ENCODE measurements around the gene PARD3B.

Gene PARD3B

DNA sequence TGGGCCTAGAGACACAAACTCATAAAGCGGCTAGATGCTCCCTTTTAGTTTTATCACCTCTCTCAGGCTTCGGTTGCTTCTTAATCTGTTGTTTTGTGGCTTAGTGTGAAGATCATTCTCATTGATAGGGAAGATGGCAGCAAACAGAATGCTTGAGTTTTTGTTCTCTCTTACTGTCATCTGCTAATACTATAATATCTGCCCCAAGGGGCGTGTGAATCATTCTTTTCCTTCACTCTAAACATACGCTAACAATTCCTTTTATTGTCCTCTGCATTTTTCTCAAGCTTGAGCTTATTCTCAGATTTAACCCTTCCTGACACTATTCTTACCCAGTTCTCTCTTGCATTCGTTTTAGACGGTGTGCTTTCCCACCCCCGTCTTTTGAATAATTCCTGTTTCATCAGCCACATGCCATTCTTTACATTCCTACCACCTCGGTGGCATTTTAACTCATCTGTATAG lies 813.1 kb downstream of the PARD3B start:
- Histone ChIP-seq H3K27me3 (ENCODE audit: insufficient read depth, poor library complexity, severe bottlenecking) (no peaks in the 10 kb centered on the region), H3K4me3 (replicated peaks; ENCODE audit: insufficient read depth, low read length) (no peak overlapping the region), H3K27ac (replicated peaks) (no peak overlapping the region)
- no peak for DNase-seq (ENCODE audit: low read depth in 1 of 2, low spot score in 1 of 2)
- no peak for TF ChIP-seq GABPA (IDR thresholded peaks at IDR 0.05; ENCODE audit: low read depth)
- TF ChIP-seq, protein P1, sequence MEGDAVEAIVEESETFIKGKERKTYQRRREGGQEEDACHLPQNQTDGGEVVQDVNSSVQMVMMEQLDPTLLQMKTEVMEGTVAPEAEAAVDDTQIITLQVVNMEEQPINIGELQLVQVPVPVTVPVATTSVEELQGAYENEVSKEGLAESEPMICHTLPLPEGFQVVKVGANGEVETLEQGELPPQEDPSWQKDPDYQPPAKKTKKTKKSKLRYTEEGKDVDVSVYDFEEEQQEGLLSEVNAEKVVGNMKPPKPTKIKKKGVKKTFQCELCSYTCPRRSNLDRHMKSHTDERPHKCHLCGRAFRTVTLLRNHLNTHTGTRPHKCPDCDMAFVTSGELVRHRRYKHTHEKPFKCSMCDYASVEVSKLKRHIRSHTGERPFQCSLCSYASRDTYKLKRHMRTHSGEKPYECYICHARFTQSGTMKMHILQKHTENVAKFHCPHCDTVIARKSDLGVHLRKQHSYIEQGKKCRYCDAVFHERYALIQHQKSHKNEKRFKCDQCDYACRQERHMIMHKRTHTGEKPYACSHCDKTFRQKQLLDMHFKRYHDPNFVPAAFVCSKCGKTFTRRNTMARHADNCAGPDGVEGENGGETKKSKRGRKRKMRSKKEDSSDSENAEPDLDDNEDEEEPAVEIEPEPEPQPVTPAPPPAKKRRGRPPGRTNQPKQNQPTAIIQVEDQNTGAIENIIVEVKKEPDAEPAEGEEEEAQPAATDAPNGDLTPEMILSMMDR (IDR thresholded peaks at IDR 0.05; ENCODE audit: insufficient read depth, low read length) = no peak

DNA sequence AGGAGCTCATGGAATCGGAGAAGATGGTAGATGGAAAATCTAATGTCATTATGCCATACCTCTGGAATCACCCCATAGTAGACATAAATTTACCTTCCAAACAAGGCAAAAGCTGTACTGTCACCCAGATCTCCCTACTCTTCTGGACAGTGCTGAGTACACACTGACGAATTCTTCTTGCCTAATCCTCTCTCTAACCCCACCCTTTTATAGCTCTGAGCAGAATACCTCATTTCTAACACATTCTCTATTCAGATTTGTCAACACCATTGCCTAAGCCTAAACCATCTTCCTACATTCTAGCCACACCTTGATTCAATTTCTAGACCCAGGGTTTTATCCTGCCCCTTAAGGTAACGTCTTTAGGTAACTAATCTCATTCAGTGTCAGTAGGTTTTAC lies 816.0 kb downstream of the PARD3B start:
- Histone ChIP-seq H3K27me3 (ENCODE audit: insufficient read depth, poor library complexity, severe bottlenecking) (no peaks in the 10 kb centered on the region), H3K27ac (replicated peaks) (no peak overlapping the region), H3K4me3 (replicated peaks; ENCODE audit: insufficient read depth, low read length) (no peak overlapping the region)
- TF ChIP-seq GABPA (IDR thresholded peaks at IDR 0.05; ENCODE audit: low read depth) (no peak), POLR2AphosphoS5 (IDR thresholded peaks at IDR 0.05; ENCODE audit: low read depth) (no peak), SPI1 (IDR thresholded peaks at IDR 0.05; ENCODE audit: borderline replicate concordance, low read depth) (no peak)
- TF ChIP-seq, protein P2, sequence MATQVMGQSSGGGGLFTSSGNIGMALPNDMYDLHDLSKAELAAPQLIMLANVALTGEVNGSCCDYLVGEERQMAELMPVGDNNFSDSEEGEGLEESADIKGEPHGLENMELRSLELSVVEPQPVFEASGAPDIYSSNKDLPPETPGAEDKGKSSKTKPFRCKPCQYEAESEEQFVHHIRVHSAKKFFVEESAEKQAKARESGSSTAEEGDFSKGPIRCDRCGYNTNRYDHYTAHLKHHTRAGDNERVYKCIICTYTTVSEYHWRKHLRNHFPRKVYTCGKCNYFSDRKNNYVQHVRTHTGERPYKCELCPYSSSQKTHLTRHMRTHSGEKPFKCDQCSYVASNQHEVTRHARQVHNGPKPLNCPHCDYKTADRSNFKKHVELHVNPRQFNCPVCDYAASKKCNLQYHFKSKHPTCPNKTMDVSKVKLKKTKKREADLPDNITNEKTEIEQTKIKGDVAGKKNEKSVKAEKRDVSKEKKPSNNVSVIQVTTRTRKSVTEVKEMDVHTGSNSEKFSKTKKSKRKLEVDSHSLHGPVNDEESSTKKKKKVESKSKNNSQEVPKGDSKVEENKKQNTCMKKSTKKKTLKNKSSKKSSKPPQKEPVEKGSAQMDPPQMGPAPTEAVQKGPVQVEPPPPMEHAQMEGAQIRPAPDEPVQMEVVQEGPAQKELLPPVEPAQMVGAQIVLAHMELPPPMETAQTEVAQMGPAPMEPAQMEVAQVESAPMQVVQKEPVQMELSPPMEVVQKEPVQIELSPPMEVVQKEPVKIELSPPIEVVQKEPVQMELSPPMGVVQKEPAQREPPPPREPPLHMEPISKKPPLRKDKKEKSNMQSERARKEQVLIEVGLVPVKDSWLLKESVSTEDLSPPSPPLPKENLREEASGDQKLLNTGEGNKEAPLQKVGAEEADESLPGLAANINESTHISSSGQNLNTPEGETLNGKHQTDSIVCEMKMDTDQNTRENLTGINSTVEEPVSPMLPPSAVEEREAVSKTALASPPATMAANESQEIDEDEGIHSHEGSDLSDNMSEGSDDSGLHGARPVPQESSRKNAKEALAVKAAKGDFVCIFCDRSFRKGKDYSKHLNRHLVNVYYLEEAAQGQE (IDR thresholded peaks at IDR 0.05; ENCODE audit: insufficient replicate concordance, low read depth) = no peak
- TF ChIP-seq, protein P1 (IDR thresholded peaks at IDR 0.05; ENCODE audit: insufficient read depth, low read length) = no peak
- DNase-seq (ENCODE audit: low read depth in 1 of 2, low spot score in 1 of 2) = no peak

DNA sequence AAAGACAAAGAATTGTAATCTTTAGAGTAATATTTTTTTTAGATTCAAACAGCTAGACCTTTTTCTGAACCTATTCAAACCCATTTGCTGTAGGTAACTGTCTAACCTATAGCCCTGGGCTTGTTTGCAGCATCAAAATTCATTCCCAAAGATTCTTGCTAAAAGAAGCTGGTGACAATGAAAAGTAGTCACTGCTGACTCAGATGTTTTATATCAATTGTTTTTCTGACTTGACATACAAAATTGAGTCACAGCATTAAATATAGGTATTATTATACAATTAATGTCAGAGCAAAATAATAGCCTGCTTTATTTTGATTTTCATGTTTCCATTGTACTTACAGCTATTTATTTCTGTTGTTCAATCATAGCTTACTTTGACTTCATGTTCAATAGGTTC lies 816.7 kb downstream of the PARD3B start:
- TF ChIP-seq, protein P1 (IDR thresholded peaks at IDR 0.05; ENCODE audit: insufficient read depth, low read length) = no peak
- TF ChIP-seq GABPA (IDR thresholded peaks at IDR 0.05; ENCODE audit: low read depth) = no peak
- no peaks in the 10 kb centered on the region for H3K27me3 ChIP-seq (ENCODE audit: insufficient read depth, poor library complexity, severe bottlenecking)
- no peak overlapping the region for H3K27ac ChIP-seq (replicated peaks)
- DNase-seq (ENCODE audit: low read depth in 1 of 2, low spot score in 1 of 2) = no peak
- no peak overlapping the region for H3K4me3 ChIP-seq (replicated peaks; ENCODE audit: insufficient read depth, low read length)

DNA sequence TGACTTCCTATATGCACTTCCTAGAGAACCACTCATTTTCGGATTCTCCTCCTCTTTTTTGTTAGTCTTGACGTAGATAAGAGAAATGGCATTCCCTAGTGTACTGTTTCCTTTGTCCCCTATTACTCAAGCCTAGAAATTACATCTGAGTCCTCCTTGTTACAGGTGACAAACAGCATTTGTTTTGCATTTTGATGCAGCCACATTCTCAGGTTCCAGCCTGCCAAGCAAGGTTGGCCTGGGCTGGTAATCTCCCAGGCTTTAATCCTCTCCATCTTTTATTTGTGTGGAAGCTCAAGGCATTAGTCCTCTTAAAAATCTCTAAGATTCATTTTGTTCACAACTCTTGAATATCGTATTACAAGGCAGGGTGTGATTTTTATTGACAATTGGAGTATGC lies 819.0 kb downstream of the PARD3B start:
- TF ChIP-seq SPI1 (IDR thresholded peaks at IDR 0.05; ENCODE audit: borderline replicate concordance, low read depth) = no peak
- TF ChIP-seq, protein P2 (IDR thresholded peaks at IDR 0.05; ENCODE audit: insufficient replicate concordance, low read depth) = no peak
- TF ChIP-seq, protein P1 (IDR thresholded peaks at IDR 0.05; ENCODE audit: insufficient read depth, low read length) = no peak
- no peak for TF ChIP-seq POLR2AphosphoS5 (IDR thresholded peaks at IDR 0.05; ENCODE audit: low read depth)
- TF ChIP-seq GABPA (IDR thresholded peaks at IDR 0.05; ENCODE audit: low read depth) = no peak
- no peak for DNase-seq (ENCODE audit: low read depth in 1 of 2, low spot score in 1 of 2)
- Histone ChIP-seq H3K4me3 (replicated peaks; ENCODE audit: insufficient read depth, low read length) (no peak overlapping the region), H3K27me3 (ENCODE audit: insufficient read depth, poor library complexity, severe bottlenecking) (no peaks in the 10 kb centered on the region), H3K27ac (replicated peaks) (no peak overlapping the region)
